ENCODE data around the gene EIF2A.

EIF2A gene

DNA sequence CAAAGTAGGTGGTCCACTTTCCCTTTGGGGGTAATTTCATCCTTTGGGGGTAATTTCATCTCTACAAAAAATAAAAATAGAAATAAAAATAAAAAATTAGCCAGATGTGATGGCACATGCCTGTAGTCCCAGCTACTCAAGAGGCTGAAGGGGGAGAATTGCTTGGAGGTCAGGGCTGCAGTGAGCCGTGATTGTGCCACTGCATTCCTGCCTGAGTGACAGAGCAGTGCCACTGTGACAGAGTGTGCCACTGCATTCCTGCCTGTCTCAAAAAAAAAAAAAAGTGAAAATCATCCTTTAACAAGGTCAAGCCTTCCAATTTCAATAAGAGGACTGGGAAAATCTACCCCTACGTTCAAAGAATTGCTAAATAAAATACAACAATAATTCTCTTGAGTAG, 23.0 kb upstream of the EIF2A start:
- Histone ChIP-seq H3K9ac (ENCODE audit: low read length) (no peak overlapping the region), H3K4me1 (ENCODE audit: control insufficient read depth, insufficient read depth, low read depth, low read length) (no peaks in the 10 kb centered on the region), H3K23ac (ENCODE audit: low read length in 2 of 2) (no peak overlapping the region), H3K79me1 (replicated peaks; ENCODE audit: low read length, poor library complexity, severe bottlenecking) (no peaks in the 10 kb centered on the region), H3K18ac (ENCODE audit: low read depth in 1 of 2, low read length in 2 of 2) (no peak overlapping the region), H4K91ac (ENCODE audit: low read length) (no peak overlapping the region), H3K27me3 (ENCODE audit: control insufficient read depth in 1 of 2, insufficient read depth in 1 of 2, low read length in 2 of 2) (no peaks in the 10 kb centered on the region), H3K36me3 (ENCODE audit: control insufficient read depth in 1 of 2, insufficient read depth in 2 of 2, low read depth in 1 of 2, low read length in 2 of 2) (no peaks in the 10 kb centered on the region), H3K27ac (ENCODE audit: low read length, poor library complexity, severe bottlenecking) (no peak overlapping the region), H4K8ac (ENCODE audit: low read length) (no peak overlapping the region), H3K4ac (ENCODE audit: low read depth in 1 of 2, low read length in 2 of 2) (no peak overlapping the region), H2BK5ac (ENCODE audit: low read depth, low read length, poor library complexity, severe bottlenecking) (no peak overlapping the region), H2BK120ac (ENCODE audit: low read depth, low read length) (no peak overlapping the region), H3K4me3 (ENCODE audit: insufficient read depth in 1 of 2, low read depth in 1 of 2, low read length in 2 of 2) (no peak overlapping the region), H2BK12ac (ENCODE audit: low read length in 2 of 2) (no peak overlapping the region), H3K9me3 (ENCODE audit: control insufficient read depth, low read length) (no peaks in the 10 kb centered on the region), H3K14ac (ENCODE audit: low read length in 2 of 2) (no peak overlapping the region), H2AK5ac (ENCODE audit: low read length, severe bottlenecking) (no peak overlapping the region), H2BK15ac (ENCODE audit: low read depth, poor library complexity, severe bottlenecking) (no peak overlapping the region), H2AFZ (ENCODE audit: low read depth, low read length) (no peak overlapping the region), H3K4me2 (ENCODE audit: low read length, poor library complexity, severe bottlenecking) (no peak overlapping the region)
- WGBS, result 88% methylated on average over 1 of the region's 2 CpGs
- no peak for DNase-seq

GRCh38 chr3:150527464-150528255, 18.9 kb upstream of the EIF2A start:
- no peak overlapping the region for H2BK15ac ChIP-seq (ENCODE audit: low read depth, poor library complexity, severe bottlenecking)
- H3K14ac ChIP-seq (ENCODE audit: low read length in 2 of 2), result no peak overlapping the region
- H3K27me3 ChIP-seq (ENCODE audit: control insufficient read depth in 1 of 2, insufficient read depth in 1 of 2, low read length in 2 of 2), result no peaks in the 10 kb centered on the region
- no peak overlapping the region for H2BK120ac ChIP-seq (ENCODE audit: low read depth, low read length)
- H2BK5ac ChIP-seq (ENCODE audit: low read depth, low read length, poor library complexity, severe bottlenecking), result no peak overlapping the region
- H3K23ac ChIP-seq (ENCODE audit: low read length in 2 of 2), result no peak overlapping the region
- WGBS, result 76% methylated on average over 6 of the region's 10 CpGs
- no peak overlapping the region for H3K4me2 ChIP-seq (ENCODE audit: low read length, poor library complexity, severe bottlenecking)
- H2AFZ ChIP-seq (ENCODE audit: low read depth, low read length), result no peak overlapping the region
- H3K4me3 ChIP-seq (ENCODE audit: insufficient read depth in 1 of 2, low read depth in 1 of 2, low read length in 2 of 2), result no peak overlapping the region
- no peak overlapping the region for H3K27ac ChIP-seq (ENCODE audit: low read length, poor library complexity, severe bottlenecking)
- H3K4me1 ChIP-seq (ENCODE audit: control insufficient read depth, insufficient read depth, low read depth, low read length), result no peaks in the 10 kb centered on the region
- H3K9ac ChIP-seq (ENCODE audit: low read length), result peak overlapping the region; percentile 10
- no peak overlapping the region for H4K91ac ChIP-seq (ENCODE audit: low read length)
- H3K9me3 ChIP-seq (ENCODE audit: control insufficient read depth, low read length), result no peaks in the 10 kb centered on the region
- no peaks in the 10 kb centered on the region for H3K79me1 ChIP-seq (replicated peaks; ENCODE audit: low read length, poor library complexity, severe bottlenecking)
- no peaks in the 10 kb centered on the region for H3K36me3 ChIP-seq (ENCODE audit: control insufficient read depth in 1 of 2, insufficient read depth in 2 of 2, low read depth in 1 of 2, low read length in 2 of 2)
- no peak overlapping the region for H2AK5ac ChIP-seq (ENCODE audit: low read length, severe bottlenecking)
- H3K4ac ChIP-seq (ENCODE audit: low read depth in 1 of 2, low read length in 2 of 2), result no peak overlapping the region
- H3K18ac ChIP-seq (ENCODE audit: low read depth in 1 of 2, low read length in 2 of 2), result no peak overlapping the region
- no peak overlapping the region for H2BK12ac ChIP-seq (ENCODE audit: low read length in 2 of 2)
- no peak for DNase-seq
- H4K8ac ChIP-seq (ENCODE audit: low read length), result no peak overlapping the region

- H3K36me3 ChIP-seq (ENCODE audit: control insufficient read depth in 1 of 2, insufficient read depth in 2 of 2, low read depth in 1 of 2, low read length in 2 of 2), result no peaks in the 10 kb centered on the region
- no peak overlapping the region for H3K4ac ChIP-seq (ENCODE audit: low read depth in 1 of 2, low read length in 2 of 2)
- H3K23ac ChIP-seq (ENCODE audit: low read length in 2 of 2), result no peak overlapping the region
- H4K8ac ChIP-seq (ENCODE audit: low read length), result no peak overlapping the region
- no peak overlapping the region for H2BK12ac ChIP-seq (ENCODE audit: low read length in 2 of 2)
- H4K91ac ChIP-seq (ENCODE audit: low read length), result no peak overlapping the region
- H3K4me2 ChIP-seq (ENCODE audit: low read length, poor library complexity, severe bottlenecking), result no peak overlapping the region
- H2BK120ac ChIP-seq (ENCODE audit: low read depth, low read length), result no peak overlapping the region
- H2AFZ ChIP-seq (ENCODE audit: low read depth, low read length), result no peak overlapping the region
- H3K9ac ChIP-seq (ENCODE audit: low read length), result peak overlapping the region; percentile 10
- no peaks in the 10 kb centered on the region for H3K9me3 ChIP-seq (ENCODE audit: control insufficient read depth, low read length)
- H3K4me1 ChIP-seq (ENCODE audit: control insufficient read depth, insufficient read depth, low read depth, low read length), result no peaks in the 10 kb centered on the region
- no peak overlapping the region for H2BK15ac ChIP-seq (ENCODE audit: low read depth, poor library complexity, severe bottlenecking)
- H3K27ac ChIP-seq (ENCODE audit: low read length, poor library complexity, severe bottlenecking), result no peak overlapping the region
- H2BK5ac ChIP-seq (ENCODE audit: low read depth, low read length, poor library complexity, severe bottlenecking), result no peak overlapping the region
- H3K18ac ChIP-seq (ENCODE audit: low read depth in 1 of 2, low read length in 2 of 2), result no peak overlapping the region
- no peak overlapping the region for H2AK5ac ChIP-seq (ENCODE audit: low read length, severe bottlenecking)
- H3K79me1 ChIP-seq (replicated peaks; ENCODE audit: low read length, poor library complexity, severe bottlenecking), result no peaks in the 10 kb centered on the region
- 20% methylated on average over 1 of the region's 2 CpGs for WGBS
- DNase-seq, result peak; percentile 56
- H3K27me3 ChIP-seq (ENCODE audit: control insufficient read depth in 1 of 2, insufficient read depth in 1 of 2, low read length in 2 of 2), result no peaks in the 10 kb centered on the region
- no peak overlapping the region for H3K4me3 ChIP-seq (ENCODE audit: insufficient read depth in 1 of 2, low read depth in 1 of 2, low read length in 2 of 2)
- no peak overlapping the region for H3K14ac ChIP-seq (ENCODE audit: low read length in 2 of 2)
Observed at GRCh38 chr3:150528354-150528797, 18.2 kb upstream of the EIF2A start.

DNA sequence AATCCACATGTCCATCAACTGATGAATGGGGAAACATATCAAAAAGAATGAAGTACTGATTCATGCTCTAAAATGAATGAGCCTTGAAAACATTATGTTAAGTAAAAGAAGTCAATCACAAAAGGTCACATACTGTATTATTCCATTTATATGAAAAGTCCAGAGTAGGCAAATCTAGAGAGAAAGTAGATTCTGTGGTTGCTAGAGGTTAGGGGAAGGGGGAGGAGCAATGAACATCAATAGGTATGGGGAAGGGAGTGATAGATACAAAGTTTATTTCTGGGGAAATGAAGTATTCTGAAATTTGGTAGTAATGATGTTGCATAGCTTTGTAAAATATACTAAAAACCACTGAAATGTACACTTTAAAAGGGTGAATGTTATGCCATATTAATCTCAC, 14.8 kb upstream of the EIF2A start:
- H2BK15ac ChIP-seq (ENCODE audit: low read depth, poor library complexity, severe bottlenecking), result no peak overlapping the region
- DNase-seq, result no peak

More for the DNA sequence above, 14.8 kb upstream of the EIF2A start:
- Histone ChIP-seq H2AK5ac (ENCODE audit: low read length, severe bottlenecking) (no peak overlapping the region), H3K27ac (ENCODE audit: low read length, poor library complexity, severe bottlenecking) (no peak overlapping the region), H3K27me3 (ENCODE audit: control insufficient read depth in 1 of 2, insufficient read depth in 1 of 2, low read length in 2 of 2) (no peaks in the 10 kb centered on the region), H2AFZ (ENCODE audit: low read depth, low read length) (no peak overlapping the region), H3K23ac (ENCODE audit: low read length in 2 of 2) (no peak overlapping the region), H2BK12ac (ENCODE audit: low read length in 2 of 2) (no peak overlapping the region), H3K18ac (ENCODE audit: low read depth in 1 of 2, low read length in 2 of 2) (no peak overlapping the region), H3K14ac (ENCODE audit: low read length in 2 of 2) (no peak overlapping the region), H2BK120ac (ENCODE audit: low read depth, low read length) (no peak overlapping the region), H3K4ac (ENCODE audit: low read depth in 1 of 2, low read length in 2 of 2) (no peak overlapping the region), H4K8ac (ENCODE audit: low read length) (no peak overlapping the region), H3K36me3 (ENCODE audit: control insufficient read depth in 1 of 2, insufficient read depth in 2 of 2, low read depth in 1 of 2, low read length in 2 of 2) (no peaks in the 10 kb centered on the region), H4K91ac (ENCODE audit: low read length) (no peak overlapping the region), H2BK5ac (ENCODE audit: low read depth, low read length, poor library complexity, severe bottlenecking) (no peak overlapping the region), H3K4me2 (ENCODE audit: low read length, poor library complexity, severe bottlenecking) (no peak overlapping the region), H3K4me3 (ENCODE audit: insufficient read depth in 1 of 2, low read depth in 1 of 2, low read length in 2 of 2) (no peak overlapping the region), H3K79me1 (replicated peaks; ENCODE audit: low read length, poor library complexity, severe bottlenecking) (no peaks in the 10 kb centered on the region), H3K9ac (ENCODE audit: low read length) (no peak overlapping the region), H3K9me3 (ENCODE audit: control insufficient read depth, low read length) (no peaks in the 10 kb centered on the region), H3K4me1 (ENCODE audit: control insufficient read depth, insufficient read depth, low read depth, low read length) (no peaks in the 10 kb centered on the region)
